Thoracic aorta (tissue), 2 donors: ENCODE measurements around the gene RBM25. TPM values are rescaled to one million over a fixed set of nuclear protein-coding genes. Genes with fewer than 3 reads are reported as not detected.

Experiments
- ATAC-seq: fragments of 150-250 bp; one replicate; pipeline ENCODE4 v1.8.0; 2017; ENCODE audit warnings: low read depth; ENCODE audit not compliant: insufficient number of reproducible peaks, low FRiP score
- DNase-seq: peaks from one replicate; pipeline ENCODE4 v3.0.0-alpha.2; 2020; ENCODE audit warnings: low spot score
- H3K27ac ChIP-seq, 2 donors: fragments of 200-600 bp; sonication (generic); 1 replicate in 1 of 2; 2 replicates in 1 of 2; pipeline ENCODE4 v1.5.1; 2016; ENCODE audit warnings: mild to moderate bottlenecking in 2 of 2, moderate library complexity in 2 of 2
- H3K27me3 ChIP-seq: fragments of 200-600 bp; sonication (generic); replicated peaks from 2 replicates; pipeline ENCODE4 v1.6.0; 2016; ENCODE audit warnings: mild to moderate bottlenecking; ENCODE audit not compliant: insufficient read depth
- H3K36me3 ChIP-seq: fragments of 200-600 bp; sonication (generic); one replicate; pipeline ENCODE4 v1.5.1; 2016
- H3K4me1 ChIP-seq, 2 donors: fragments of 200-600 bp; sonication (generic); 1 replicate in 1 of 2; 2 replicates in 1 of 2; pipeline versions ENCODE4 v1.5.1 to v1.6.0; 2016; ENCODE audit warnings: low read depth in 2 of 2, mild to moderate bottlenecking in 1 of 2; ENCODE audit not compliant: control insufficient read depth in 1 of 2
- H3K4me3 ChIP-seq: fragments of 200-600 bp; sonication (generic); 2 replicates; pipeline ENCODE4 v1.5.1; 2016; ENCODE audit warnings: mild to moderate bottlenecking
- H3K9me3 ChIP-seq: fragments of 200-600 bp; sonication (generic); 2 replicates; pipeline ENCODE4 v1.5.1; 2016
- CTCF ChIP-seq: fragments of 200-600 bp; sonication (generic); IDR thresholded peaks from one replicate; pipeline ENCODE4 v1.5.1; 2019; ENCODE audit warnings: antibody characterized with exemption
- total RNA-seq, 2 donors: library from RNA; depleted of rRNA; stranded (reverse); fragments of >200 nt; gene quantifications; one replicate each; pipeline versions ENCODE4 v1.1.0 to v1.2.3, GENCODE V29; 2016

The RBM25 gene
- total RNA-seq, 2 donors from 2014 or later, result 49.3 to 126 TPM

GRCh38 chr14:73105050-73105449 is 46.7 kb downstream of the RBM25 start:
- ATAC-seq, result no peak

DNA sequence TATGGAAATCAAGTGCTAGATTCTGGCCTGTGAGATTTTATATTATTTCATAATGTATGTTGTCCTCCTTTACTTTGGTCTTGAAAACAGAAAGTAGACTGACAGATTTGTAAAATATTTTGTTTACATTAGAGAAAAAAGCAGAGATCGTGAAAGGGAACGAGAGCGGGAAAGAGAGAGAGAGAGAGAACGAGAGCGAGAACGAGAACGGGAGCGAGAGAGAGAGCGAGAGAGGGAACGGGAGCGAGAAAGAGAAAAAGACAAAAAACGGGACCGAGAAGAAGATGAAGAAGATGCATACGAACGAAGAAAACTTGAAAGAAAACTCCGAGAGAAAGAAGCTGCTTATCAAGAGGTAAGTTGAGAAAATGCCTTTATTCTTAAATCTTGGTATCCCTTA is 47.4 kb downstream of the RBM25 start:
- Histone ChIP-seq H3K27me3 (no peaks in the 10 kb centered on the region), H3K9me3 (no peaks in the 10 kb centered on the region), H3K27ac (no peak overlapping the region), H3K36me3 (peaks cover 67% of the 10 kb centered on the region), H3K4me1 (no peaks in the 10 kb centered on the region), H3K4me3 (no peak overlapping the region)
- DNase-seq (no peak), ATAC-seq (no peak)
- TF ChIP-seq CTCF, result no peak

More at GRCh38 chr14:73105050-73105449, 46.7 kb downstream of the RBM25 start:
- TF ChIP-seq CTCF, result no peak
- Histone ChIP-seq H3K4me3 (no peak overlapping the region), H3K27me3 (no peaks in the 10 kb centered on the region), H3K4me1 (no peaks in the 10 kb centered on the region), H3K9me3 (no peaks in the 10 kb centered on the region), H3K27ac (no peak overlapping the region), H3K36me3 (peaks cover 67% of the 10 kb centered on the region)
- DNase-seq, result no peak

DNA sequence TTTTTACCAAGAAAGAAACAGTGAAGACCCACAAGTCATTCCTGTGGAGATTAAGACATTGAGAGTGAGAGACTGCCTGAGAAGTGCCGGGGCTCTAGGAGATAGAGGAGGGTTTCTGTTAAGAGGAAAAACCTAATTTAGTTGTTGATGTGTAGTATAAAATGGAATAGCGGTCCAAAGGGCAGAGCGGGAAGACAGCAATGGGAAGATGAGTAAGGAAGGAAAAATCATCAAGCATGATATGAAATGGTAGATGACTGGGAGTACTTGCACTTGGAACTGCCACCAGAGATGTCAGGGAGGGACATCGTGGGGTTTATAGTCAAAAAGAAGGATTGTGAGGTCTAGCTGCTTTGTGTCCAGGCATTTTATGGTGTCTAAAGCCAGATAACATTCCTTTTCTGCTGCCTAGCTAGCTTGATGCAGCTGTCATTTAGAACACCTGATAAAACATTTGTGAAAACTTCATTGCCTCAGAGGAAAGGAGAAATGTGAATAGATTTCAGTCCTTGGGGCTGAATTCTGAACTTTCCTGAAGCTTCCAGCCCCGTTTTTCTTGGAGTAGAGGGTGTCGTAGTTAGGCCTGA is 57.8 kb downstream of the RBM25 start:
- H3K4me3 ChIP-seq, result no peak overlapping the region
- ATAC-seq (no peak), DNase-seq (no peak)
- H3K9me3 ChIP-seq, result no peaks in the 10 kb centered on the region
- no peaks in the 10 kb centered on the region for H3K27me3 ChIP-seq
- peaks cover 43% of the 10 kb centered on the region for H3K36me3 ChIP-seq
- no peak overlapping the region for H3K27ac ChIP-seq
- H3K4me1 ChIP-seq, result no peaks in the 10 kb centered on the region
- no peak for TF ChIP-seq CTCF

DNA sequence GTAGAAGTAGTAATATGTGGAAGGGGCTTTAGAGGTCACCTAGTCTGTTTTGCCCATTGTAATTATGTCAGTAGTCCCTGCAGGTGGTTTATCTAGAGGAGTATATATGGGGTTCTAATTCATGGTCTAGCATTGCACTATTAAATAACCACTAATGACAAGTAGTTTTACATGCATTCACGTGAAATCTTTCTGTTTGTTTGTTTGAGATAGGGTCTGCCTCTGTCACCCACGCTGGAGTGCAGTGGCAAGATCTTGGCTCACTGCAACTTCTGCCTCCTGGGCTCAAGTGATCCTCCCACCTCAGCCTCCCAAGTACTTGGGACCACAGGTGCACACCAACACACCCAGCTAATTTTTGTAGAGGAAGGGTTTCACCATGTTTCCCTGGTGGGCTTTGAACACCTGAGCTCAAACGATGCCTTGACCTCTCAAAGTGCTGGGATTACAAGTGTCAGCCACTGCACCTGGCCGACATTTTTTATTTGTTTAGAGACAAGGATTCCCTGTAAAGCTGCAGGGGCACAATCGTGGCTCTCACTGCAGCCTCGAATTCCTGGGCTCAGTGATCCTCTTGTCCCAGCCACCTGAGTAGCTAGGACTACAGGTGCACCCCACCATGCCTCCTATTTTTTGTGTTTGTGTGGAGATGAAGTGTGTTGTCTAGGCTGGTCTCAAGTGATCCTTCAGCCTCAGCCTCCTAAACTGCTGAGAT is 66.0 kb downstream of the RBM25 start:
- no peaks in the 10 kb centered on the region for H3K9me3 ChIP-seq
- TF ChIP-seq CTCF, result no peak
- DNase-seq, result no peak
- no peak overlapping the region for H3K4me3 ChIP-seq
- H3K27ac ChIP-seq, result no peak overlapping the region
- ATAC-seq, result no peak
- no peaks in the 10 kb centered on the region for H3K4me1 ChIP-seq
- H3K27me3 ChIP-seq, result no peaks in the 10 kb centered on the region
- peaks cover 32% of the 10 kb centered on the region for H3K36me3 ChIP-seq

DNA sequence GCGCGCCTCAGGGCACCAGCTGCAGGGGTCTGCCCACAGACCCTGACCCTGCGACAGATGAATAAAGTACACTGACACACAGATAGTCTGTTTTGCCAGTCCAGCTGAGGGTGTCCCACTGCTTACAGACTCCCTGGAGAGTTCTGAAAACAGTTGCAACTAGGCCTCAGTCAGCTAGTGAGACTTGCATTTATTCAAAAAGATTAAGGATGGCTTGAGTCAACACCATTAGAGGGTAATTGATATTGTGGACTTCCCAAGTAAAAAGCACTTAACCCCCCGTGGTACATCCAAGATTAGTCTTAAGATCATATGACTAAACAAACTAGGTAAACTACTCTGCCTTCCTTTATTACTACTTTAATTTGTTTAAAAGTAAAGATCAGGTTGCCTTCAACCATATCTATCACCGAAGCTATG is 66.8 kb downstream of the RBM25 start:
- no peak for DNase-seq
- H3K9me3 ChIP-seq, result no peaks in the 10 kb centered on the region
- H3K27ac ChIP-seq, result no peak overlapping the region
- no peaks in the 10 kb centered on the region for H3K4me1 ChIP-seq
- TF ChIP-seq CTCF, result no peak
- H3K4me3 ChIP-seq, result no peak overlapping the region
- no peaks in the 10 kb centered on the region for H3K27me3 ChIP-seq
- peaks cover 26% of the 10 kb centered on the region for H3K36me3 ChIP-seq
- ATAC-seq, result no peak
